Activated T-cell treated with anti-CD3 and anti-CD28 coated beads, Interleukin-2, amount 50 U/mL, for 72 hours (primary cell): Measurements from ENCODE around the gene AMFR. TPM values are rescaled to one million over a fixed set of nuclear protein-coding genes. Genes with fewer than 3 reads are reported as not detected.

ENCODE experiments used
- ATAC-seq, 2 donors: fragments of 150-1000 bp; cut with Tn5 transposase; replicated peaks in 1 of 2; 2 replicates each; pipeline ENCODE4 v1.10.0; 2021; ENCODE audit warnings: moderate library complexity in 2 of 2, mild to moderate bottlenecking in 1 of 2
- DNase-seq, 2 donors: peaks; one replicate each; pipeline ENCODE4 v3.0.0; 2021 to 2022; ENCODE audit warnings: mixed read lengths in 1 of 2
- H3K27ac Mint-ChIP-seq: one replicate; pipeline ENCODE4 v1.8.0; 2022; ENCODE audit warnings: mild to moderate bottlenecking, moderate library complexity, mixed read lengths
- H3K27me3 Mint-ChIP-seq: one replicate; pipeline ENCODE4 v1.8.0; 2022; ENCODE audit warnings: low read depth, mixed read lengths
- H3K36me3 Mint-ChIP-seq, 2 donors: one replicate each; pipeline ENCODE4 v1.8.0; 2022; ENCODE audit warnings: mixed read lengths in 2 of 2, mild to moderate bottlenecking in 1 of 2; ENCODE audit not compliant: insufficient read depth in 2 of 2
- H3K4me1 Mint-ChIP-seq: one replicate; pipeline ENCODE4 v1.8.0; 2022; ENCODE audit warnings: low read depth, mixed read lengths
- H3K4me3 Mint-ChIP-seq, 2 donors: one replicate each; pipeline ENCODE4 v1.8.0; 2022; ENCODE audit warnings: mild to moderate bottlenecking in 2 of 2, mixed read lengths in 2 of 2, moderate library complexity in 2 of 2
- H3K9me3 Mint-ChIP-seq, 2 donors: one replicate each; pipeline ENCODE4 v1.8.0; 2022; ENCODE audit warnings: mixed read lengths in 2 of 2
- total RNA-seq, 2 donors: library from RNA; stranded (reverse); gene quantifications; one replicate each; pipeline ENCODE4 v1.2.3, GENCODE V29; 2022

Gene AMFR
- total RNA-seq, 2 donors from 2014 or later, result 70.1 to 75.0 TPM

DNA sequence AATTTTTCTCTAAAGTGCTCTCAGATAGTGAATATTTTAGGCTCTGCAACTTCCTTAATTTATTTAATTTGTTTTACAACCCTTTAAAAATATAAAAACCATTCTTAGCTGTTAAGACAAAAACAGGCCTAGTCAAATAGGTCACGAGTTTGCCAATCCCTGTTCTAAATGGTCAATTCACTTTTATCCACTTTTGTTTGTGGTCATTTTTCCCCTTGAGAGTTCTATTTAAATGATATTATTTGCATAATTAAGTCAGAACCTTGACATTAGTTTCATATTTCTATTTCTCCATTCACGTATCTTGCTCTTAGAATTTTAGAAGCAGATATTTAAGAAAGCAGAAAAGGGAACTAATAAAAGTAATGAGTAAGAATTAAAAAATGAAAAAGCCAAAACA lies 4.0 kb downstream of the AMFR start:
- Mint-ChIP-seq H3K27me3 (no peaks in the 10 kb centered on the region), H3K4me3 (no peak overlapping the region), H3K4me1 (peaks cover 46% of the 10 kb centered on the region), H3K27ac (peak overlapping the region; percentile 49), H3K9me3 (no peaks in the 10 kb centered on the region), H3K36me3 (peaks cover 0 to 4% of the 10 kb centered on the region in 2 donors)
- no peak for DNase-seq
- no peak for ATAC-seq

DNA sequence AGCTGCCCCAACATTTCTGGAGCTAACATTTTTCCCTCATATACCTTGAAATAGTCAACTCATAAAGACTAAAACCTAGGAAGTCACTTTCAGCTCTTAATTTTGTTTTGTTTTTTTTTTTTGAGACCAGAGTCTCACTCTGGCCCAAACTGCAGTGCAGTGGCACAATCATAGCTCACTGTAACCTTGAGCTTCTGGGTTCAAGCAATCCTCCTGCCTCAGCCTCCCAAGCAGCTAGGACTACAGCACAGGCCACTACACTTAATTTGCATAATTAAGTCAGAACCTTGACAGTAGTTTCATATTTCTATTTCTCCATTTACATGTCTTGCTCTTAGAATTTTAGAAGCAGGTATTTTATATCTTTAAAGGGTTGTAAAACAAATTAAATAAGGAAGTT lies 4.7 kb downstream of the AMFR start:
- Mint-ChIP-seq H3K9me3 (no peaks in the 10 kb centered on the region), H3K4me1 (peaks cover 48% of the 10 kb centered on the region), H3K36me3 (peaks cover 0 to 4% of the 10 kb centered on the region in 2 donors), H3K4me3 (no peak overlapping the region), H3K27ac (no peak overlapping the region), H3K27me3 (no peaks in the 10 kb centered on the region)
- DNase-seq (no peak), ATAC-seq (no peak)

DNA sequence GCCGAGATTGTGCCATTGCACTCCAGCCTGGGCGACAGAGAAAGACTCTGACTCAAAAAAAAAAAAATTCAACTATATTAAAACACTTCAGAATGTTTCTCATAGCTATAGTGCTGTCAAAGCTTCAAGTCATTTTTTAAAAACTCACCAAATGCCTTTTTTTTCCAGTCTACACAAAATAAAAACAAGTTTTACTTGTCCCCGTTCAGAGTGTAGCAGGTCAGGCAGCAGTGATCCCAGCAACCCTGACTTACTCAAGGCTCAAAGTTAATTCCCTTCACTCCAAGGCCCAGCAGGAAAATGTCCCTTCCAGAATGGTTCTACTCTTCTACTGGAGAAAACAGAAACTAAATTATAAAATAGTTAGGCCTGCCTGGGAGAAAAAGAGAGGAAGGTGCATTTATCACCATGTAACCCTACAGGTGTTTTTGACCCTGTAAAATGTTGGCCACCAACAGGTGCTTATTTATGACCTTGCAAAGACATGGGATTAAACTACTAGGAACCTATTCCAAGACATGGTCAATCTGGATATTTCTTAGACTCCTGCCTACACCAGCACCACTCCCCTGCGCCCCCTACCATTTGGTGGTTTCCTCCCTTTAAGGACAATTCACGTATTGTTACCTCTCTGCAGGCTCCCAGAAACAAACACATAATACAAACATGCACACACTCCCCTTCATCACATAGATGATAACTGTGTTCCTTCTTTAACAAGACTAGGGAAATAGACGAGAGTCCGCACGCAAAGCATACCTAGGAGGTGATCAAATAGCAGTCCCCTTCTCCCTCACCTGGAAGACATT lies 5.4 kb downstream of the AMFR start:
- H3K27ac Mint-ChIP-seq, result no peak overlapping the region
- H3K4me3 Mint-ChIP-seq, result no peak overlapping the region

DNA sequence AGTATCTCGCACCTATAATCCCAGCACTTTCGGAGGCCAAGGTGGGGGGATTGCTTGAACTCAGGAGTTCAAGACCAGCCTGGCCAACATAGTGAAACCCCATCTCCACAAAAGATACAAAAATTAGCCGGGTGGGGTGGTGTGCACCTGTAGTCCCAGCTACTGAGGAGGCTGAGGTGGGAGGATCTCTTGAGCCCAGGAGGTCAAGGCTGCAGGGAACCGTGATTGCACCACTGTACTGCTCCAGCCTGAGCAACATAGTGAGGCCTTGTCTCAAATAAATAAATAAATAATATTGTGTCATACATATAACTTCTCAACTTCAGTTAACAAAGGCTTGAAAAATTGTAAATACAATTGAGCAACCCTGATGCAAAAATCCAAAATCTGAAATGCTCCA lies 8.2 kb downstream of the AMFR start:
- Mint-ChIP-seq H3K4me1 (peaks cover 30% of the 10 kb centered on the region), H3K9me3 (no peaks in the 10 kb centered on the region), H3K27me3 (no peaks in the 10 kb centered on the region), H3K4me3 (no peak overlapping the region), H3K27ac (no peak overlapping the region), H3K36me3 (peaks cover 0 to 3% of the 10 kb centered on the region in 2 donors)
- no peak for DNase-seq
- ATAC-seq, result no peak

More for the DNA sequence above, 5.4 kb downstream of the AMFR start:
- Mint-ChIP-seq H3K9me3 (no peaks in the 10 kb centered on the region), H3K4me1 (peaks cover 52% of the 10 kb centered on the region), H3K36me3 (peaks cover 0 to 4% of the 10 kb centered on the region in 2 donors), H3K27me3 (no peaks in the 10 kb centered on the region)
- ATAC-seq (no peak), DNase-seq (no peak)

DNA sequence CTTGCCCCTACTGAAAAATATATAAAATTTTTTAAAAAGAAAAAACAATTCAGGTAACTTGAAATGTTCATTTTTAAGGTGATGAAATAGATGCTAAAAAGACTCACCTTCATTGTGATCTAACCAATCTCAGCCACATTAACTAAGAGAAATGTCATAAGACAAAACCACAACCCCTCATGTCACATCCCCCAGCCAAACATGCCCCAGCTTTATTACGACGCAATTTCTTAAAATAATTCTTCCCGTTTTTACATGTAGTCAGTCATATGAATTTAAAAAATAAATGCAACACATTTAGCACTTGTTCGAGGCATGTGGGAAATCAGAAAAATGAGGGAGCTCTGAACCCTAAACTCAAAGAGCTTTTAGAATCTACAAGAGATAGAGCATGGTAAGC lies 9.5 kb downstream of the AMFR start:
- H3K4me3 Mint-ChIP-seq, result no peak overlapping the region
- DNase-seq, result no peak
- H3K9me3 Mint-ChIP-seq, result no peaks in the 10 kb centered on the region
- H3K27me3 Mint-ChIP-seq, result no peaks in the 10 kb centered on the region
- H3K36me3 Mint-ChIP-seq, result peaks cover 0 to 3% of the 10 kb centered on the region in 2 donors
- peak overlapping the region; percentile 64 for H3K27ac Mint-ChIP-seq
- peaks cover 21% of the 10 kb centered on the region for H3K4me1 Mint-ChIP-seq
- ATAC-seq, result no peak

DNA sequence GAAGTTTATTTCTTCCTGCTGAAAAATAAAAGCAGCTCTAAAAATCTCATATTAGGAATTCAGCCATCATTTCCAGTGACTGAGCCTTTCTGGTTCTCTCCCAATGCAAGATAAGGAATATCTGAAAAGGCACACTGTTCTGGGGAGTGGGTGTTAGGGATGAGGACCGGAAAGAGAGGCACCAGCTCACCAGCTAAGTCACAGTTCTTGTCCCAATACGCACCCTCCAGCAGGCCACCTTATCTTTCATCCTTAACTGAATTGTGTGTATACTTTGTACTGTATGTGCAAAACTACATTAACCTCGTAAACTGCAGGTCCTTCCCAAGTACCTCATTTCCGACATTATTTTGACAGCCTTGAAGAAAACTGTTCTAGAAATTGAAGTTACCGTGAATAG lies 11.0 kb downstream of the AMFR start:
- Mint-ChIP-seq H3K4me1 (peaks cover 11% of the 10 kb centered on the region), H3K4me3 (no peak overlapping the region), H3K27ac (no peak overlapping the region), H3K36me3 (peaks cover 0 to 3% of the 10 kb centered on the region in 2 donors), H3K9me3 (no peaks in the 10 kb centered on the region), H3K27me3 (no peaks in the 10 kb centered on the region)
- ATAC-seq (no peak), DNase-seq (no peak)

DNA sequence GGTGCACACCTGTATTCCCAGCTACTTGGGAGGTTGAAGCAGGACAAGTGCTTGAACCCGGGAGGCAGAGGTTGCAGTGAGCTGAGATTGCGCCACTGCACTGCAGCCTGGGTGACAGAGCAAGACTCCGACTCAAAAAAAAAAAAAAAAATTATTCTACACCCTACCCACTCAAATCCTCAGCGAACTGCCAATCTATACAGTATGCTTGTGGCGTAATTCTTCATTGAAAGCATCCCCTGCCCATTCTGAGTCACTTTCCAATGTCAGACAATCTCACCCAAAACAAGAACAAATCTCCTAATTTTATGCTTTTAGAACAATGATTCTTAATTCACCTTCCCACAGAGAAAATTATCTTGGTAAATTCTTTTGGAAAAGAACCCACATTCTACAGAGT lies 12.0 kb downstream of the AMFR start:
- H3K9me3 Mint-ChIP-seq, result no peaks in the 10 kb centered on the region
- no peak for ATAC-seq
- peaks cover 2 to 6% of the 10 kb centered on the region in 2 donors for H3K36me3 Mint-ChIP-seq
- H3K4me1 Mint-ChIP-seq, result peaks cover 11% of the 10 kb centered on the region
- H3K27me3 Mint-ChIP-seq, result no peaks in the 10 kb centered on the region
- no peak overlapping the region for H3K4me3 Mint-ChIP-seq
- DNase-seq, result no peak
- H3K27ac Mint-ChIP-seq, result peak overlapping the region; percentile 17

DNA sequence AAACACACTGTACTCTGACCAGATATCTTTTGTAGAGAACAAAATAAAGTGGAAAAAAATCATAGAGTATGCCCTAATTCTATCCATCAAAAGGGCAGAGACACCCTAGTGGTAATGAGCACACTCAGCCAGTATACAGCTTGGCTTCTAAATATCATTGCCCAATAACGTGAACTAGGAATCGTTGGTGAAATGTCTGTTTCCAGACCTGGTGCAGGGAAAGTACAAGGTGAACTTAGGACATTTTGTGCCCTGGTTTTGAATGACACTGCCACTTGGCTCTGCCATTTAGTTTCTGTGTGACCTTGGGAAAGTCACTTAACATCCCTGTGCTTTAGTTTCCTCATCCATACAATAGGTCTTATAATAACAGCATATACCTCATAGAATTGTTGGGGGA lies 13.7 kb downstream of the AMFR start:
- H3K9me3 Mint-ChIP-seq, result no peaks in the 10 kb centered on the region
- H3K36me3 Mint-ChIP-seq, result peaks cover 4 to 8% of the 10 kb centered on the region in 2 donors
- no peak overlapping the region for H3K27ac Mint-ChIP-seq
- no peak overlapping the region for H3K4me3 Mint-ChIP-seq
- no peaks in the 10 kb centered on the region for H3K27me3 Mint-ChIP-seq
- no peak for DNase-seq
- no peak for ATAC-seq
- peaks cover 11% of the 10 kb centered on the region for H3K4me1 Mint-ChIP-seq

DNA sequence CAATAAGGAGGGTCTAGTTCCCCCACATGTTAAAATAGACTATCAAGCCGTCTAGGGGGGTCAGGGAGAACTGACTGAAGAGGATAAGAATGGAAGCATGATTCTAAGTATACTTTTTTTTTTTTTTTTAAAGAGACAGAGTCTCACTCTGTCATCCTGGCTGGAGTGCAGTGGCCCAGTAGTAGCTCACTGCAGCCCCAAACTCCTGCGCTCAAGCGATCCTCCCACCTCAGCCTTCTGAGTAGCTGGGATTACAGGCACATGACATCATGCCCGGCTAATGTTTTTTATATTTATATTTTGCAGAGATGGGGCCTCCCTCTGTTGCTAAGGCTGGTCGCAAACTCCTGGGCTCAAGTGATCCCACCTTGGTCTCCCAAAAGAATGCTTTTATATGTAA lies 14.2 kb downstream of the AMFR start:
- Mint-ChIP-seq H3K27me3 (no peaks in the 10 kb centered on the region), H3K4me3 (no peak overlapping the region), H3K9me3 (no peaks in the 10 kb centered on the region), H3K4me1 (peaks cover 10% of the 10 kb centered on the region), H3K27ac (no peak overlapping the region), H3K36me3 (peaks cover 4 to 8% of the 10 kb centered on the region in 2 donors)
- no peak for ATAC-seq
- DNase-seq, result no peak

DNA sequence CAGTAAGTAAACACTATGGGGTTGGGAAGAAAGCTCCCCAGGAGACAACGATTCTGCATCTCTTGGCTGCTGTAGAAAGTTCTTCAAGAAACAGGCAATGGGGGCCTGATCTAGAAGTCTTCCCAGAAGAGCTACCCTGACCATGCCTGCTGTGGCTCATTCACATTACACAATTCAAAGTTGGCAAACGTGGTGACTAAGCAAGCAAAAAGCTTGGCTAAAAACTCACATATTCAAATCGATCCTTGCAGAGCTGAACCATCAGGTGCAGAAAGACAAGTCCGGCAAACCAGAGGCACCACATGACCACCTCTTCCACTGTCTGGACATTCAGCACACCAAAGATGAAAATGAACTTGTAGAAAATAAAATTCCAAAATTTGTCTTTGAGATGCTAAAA lies 16.1 kb downstream of the AMFR start:
- no peak for DNase-seq
- no peak for ATAC-seq
- H3K27me3 Mint-ChIP-seq, result no peaks in the 10 kb centered on the region
- no peak overlapping the region for H3K27ac Mint-ChIP-seq
- H3K4me1 Mint-ChIP-seq, result no peaks in the 10 kb centered on the region
- H3K4me3 Mint-ChIP-seq, result no peak overlapping the region
- H3K36me3 Mint-ChIP-seq, result peaks cover 4 to 9% of the 10 kb centered on the region in 2 donors
- H3K9me3 Mint-ChIP-seq, result no peaks in the 10 kb centered on the region

DNA sequence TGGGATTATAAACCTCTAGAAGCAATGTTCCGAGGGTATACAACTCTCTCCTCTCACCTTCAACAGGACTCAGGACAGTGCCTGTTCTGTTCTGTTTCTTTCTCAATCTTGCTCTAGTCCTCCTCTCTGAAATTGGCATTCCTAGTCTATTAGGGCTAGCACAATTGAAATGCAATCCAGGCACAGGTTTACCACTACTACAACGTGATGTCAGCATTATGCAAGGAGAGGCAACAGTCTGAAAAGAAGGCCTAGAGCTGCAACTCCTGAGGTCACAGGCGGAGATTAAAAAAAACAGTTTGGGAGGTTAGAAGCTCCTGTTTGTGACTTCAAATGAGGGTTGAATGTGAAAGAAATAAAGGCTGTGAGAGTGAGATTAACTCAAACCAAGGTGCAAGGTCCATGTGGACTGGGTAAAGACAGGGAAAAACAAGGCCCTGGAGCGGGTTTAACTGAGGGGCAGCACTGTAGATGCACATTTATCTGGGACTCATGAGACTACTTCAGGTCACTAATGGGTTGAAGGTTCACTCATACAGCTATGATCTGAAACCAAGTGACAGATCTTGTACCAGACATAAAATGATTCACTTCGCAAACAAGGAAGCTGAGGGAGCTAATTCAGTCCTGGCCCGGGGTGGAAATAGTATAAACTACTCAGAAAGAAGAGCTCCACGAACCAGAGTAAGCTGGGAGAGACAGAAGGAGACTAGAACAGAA lies 16.8 kb downstream of the AMFR start:
- H3K27ac Mint-ChIP-seq, result no peak overlapping the region
- no peak overlapping the region for H3K4me3 Mint-ChIP-seq
- no peaks in the 10 kb centered on the region for H3K27me3 Mint-ChIP-seq
- H3K36me3 Mint-ChIP-seq, result peaks cover 4 to 8% of the 10 kb centered on the region in 2 donors
- no peaks in the 10 kb centered on the region for H3K9me3 Mint-ChIP-seq
- ATAC-seq, result no peak
- no peaks in the 10 kb centered on the region for H3K4me1 Mint-ChIP-seq
- DNase-seq, result no peak

DNA sequence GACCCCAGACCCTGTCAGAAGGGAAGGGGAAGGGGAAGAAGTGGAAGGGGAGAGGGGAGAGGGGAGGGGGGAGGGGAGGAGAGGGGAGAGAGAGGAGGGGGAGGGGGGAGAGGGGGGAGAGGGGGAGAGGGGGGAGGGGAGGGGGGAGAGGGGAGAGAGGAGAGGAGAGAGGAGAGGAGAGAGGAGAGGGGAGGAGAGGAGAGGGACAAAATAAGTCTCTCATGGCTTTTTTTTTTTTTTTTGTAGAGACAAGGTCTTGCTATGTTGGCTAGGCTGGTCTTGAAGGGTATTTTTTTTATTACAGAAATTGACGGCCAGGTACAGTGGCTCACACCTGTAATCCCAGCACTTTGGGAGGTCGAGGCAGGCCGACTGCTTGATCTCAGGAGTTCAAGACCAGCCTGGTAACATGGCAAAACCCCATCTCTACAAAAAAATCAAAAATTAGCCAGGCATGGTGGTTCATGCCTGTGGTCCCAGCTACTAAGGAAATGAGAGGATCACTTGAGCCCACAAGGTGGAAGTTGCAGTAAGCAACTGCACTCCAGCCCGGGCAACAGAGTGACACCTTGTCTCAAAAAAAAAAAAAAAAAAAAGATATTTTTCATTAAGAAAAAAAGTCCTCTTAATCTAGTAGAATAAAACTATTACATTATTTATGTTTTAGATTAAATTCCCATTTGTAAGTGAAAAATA lies 19.2 kb downstream of the AMFR start:
- H3K27me3 Mint-ChIP-seq, result no peaks in the 10 kb centered on the region
- DNase-seq, result no peak
- H3K9me3 Mint-ChIP-seq, result no peaks in the 10 kb centered on the region
- no peak overlapping the region for H3K4me3 Mint-ChIP-seq
- peaks cover 4 to 9% of the 10 kb centered on the region in 2 donors for H3K36me3 Mint-ChIP-seq
- ATAC-seq, result no peak
- no peak overlapping the region for H3K27ac Mint-ChIP-seq
- no peaks in the 10 kb centered on the region for H3K4me1 Mint-ChIP-seq

DNA sequence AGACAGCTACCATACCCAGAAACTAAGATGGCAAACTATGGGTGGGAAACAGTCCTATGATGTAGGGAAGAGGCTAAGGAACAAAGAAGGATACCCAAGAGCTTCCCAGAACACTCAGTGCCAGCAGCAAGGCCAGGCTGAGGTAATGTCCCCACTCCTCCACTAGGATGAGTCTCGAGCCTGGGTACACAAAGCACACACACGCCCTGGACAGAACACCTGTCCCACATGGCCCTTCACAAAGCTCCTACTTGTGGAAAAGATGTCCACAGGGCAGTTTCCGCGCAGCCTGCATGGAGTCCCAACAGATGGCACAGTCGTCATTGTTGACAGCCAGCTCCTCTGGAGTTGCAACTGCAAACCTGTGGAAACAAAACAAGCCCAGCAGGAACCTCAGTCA lies 23.9 kb downstream of the AMFR start:
- no peak for ATAC-seq
- H3K4me1 Mint-ChIP-seq, result no peaks in the 10 kb centered on the region
- no peaks in the 10 kb centered on the region for H3K27me3 Mint-ChIP-seq
- DNase-seq, result no peak
- no peaks in the 10 kb centered on the region for H3K9me3 Mint-ChIP-seq
- H3K27ac Mint-ChIP-seq, result no peak overlapping the region
- no peak overlapping the region for H3K4me3 Mint-ChIP-seq
- peaks cover 7 to 16% of the 10 kb centered on the region in 2 donors for H3K36me3 Mint-ChIP-seq
